IPS-18c (cell line): ENCODE data around the gene STX19.
"Not testable (repeated sequence)": the region's sequence is repeated elsewhere in the genome, so short reads cannot be mapped to it uniquely, and the experiment has no call there.

ENCODE experiments used
- H3K4me3 ChIP-seq: 2 replicates; pipeline ENCODE4 v1.7.0; 2013; ENCODE audit warnings: low read depth, mild to moderate bottlenecking, low read length, moderate library complexity; ENCODE audit not compliant: insufficient read depth
- H3K9me3 ChIP-seq: one replicate; pipeline ENCODE4 v1.6.1; 2013; ENCODE audit warnings: mild to moderate bottlenecking, low read length, moderate library complexity; ENCODE audit not compliant: control insufficient read depth, insufficient read depth

The STX19 gene

DNA sequence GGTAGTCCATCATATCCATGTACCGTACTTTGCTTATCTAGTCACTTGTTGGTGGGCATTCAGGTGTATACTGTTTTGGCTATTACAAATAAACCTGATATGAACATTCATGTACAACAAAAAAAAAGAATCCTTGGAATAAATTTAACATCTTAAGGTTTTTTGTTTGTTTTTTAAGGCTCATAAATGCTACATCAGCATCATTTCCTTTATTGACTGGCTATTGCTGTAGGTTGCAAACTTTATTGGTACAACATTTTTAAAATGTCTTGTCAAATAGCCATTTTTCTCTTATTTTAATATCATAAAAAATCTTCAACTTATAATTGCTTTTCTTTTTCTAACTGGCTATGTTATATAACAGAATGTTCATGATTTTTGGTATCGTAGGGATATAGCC, 18.1 kb upstream of the STX19 start:
- Histone ChIP-seq H3K9me3 (peaks cover 7% of the 10 kb centered on the region), H3K4me3 (no peak overlapping the region)

DNA sequence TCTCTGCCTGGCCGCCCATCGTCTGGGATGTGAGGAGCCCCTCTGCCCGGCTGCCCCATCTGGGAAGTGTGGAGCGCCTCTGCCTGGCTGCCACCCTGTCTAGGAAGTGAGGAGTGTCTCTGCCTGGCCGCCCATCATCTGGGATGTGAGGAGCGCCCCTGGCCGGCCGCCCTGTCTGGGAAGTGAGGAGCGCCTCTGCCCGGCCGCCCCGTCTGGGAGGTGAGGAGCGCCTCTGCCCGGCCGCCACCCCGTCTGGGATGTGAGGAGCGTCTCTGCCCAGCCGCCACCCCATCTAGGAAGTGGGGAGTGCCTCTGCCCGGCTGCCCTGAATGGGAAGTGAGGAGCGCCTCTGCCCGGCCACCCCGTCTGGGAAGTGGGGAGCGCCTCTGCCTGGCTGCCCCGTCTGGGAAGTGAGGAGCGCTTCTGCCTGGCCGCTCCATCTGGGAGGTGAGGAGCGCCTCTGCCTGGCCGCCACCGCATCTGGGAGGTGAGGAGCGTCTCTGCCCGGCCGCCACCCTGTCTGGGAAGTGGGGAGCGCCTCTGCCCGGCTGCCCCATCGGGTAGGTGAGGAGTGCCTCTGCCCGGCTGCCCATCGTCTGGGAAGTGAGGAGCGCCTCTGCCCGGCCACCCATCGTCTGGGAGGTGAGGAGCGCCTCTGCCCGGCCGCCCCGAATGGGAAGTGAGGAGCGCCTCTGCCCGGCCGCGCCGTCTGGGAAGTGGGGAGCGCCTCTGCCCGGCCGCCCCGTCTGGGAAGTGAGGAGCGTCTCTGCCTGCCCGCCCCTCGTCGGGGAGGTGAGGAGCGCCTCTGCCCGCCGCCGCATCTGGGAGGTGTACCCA, 15.9 kb upstream of the STX19 start:
- not testable (repeated sequence) for H3K9me3 ChIP-seq, H3K4me3 ChIP-seq

DNA sequence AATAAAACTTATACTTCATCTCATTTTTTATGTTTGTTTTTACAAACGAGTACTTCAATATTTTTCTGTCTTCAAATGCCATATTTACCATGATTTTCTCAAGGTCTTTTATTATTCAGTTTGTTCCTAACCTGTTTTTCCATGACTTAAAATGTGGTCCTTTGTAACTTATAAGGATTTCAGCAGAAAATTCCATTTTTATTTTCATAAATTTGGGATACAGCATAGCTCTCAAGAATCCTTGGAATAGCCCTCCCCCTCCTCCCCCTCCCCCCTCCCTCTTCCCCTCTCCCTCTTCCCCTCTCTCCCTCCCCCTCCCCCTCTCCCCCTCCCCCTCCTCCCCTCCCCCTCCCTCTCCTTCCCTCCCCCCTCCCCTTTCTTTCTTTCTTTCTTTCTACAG, 14.9 kb upstream of the STX19 start:
- Histone ChIP-seq H3K4me3 (no peak overlapping the region), H3K9me3 (peaks cover 7% of the 10 kb centered on the region)

DNA sequence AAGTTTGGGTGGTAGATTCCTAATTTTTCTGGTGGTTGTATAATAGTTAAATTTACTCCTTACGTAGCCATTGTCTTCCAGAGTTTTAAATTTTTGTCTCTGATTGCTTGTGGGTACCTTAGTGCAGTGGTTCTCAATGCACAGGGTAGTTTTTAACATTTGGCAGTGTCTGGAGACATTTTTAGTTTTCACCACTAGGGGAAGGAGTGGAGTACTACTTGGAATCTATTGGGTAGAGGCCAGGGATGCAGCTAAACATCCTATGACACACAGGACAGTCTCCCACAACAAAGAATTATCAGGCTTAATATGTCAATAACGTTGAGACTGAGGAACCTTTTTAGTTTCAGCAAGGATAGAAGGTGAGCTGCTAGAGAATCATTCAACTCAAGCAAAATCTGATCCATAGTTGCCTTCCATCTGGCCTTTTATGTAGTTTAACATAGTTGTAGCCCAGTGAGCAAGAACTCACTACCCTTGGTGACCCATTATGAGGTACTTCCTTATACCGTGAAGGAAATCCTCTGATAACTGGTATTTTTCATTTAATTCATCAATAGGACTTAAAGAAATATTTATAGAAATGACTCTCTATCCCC, 8.6 kb upstream of the STX19 start:
- Histone ChIP-seq H3K9me3 (no peaks in the 10 kb centered on the region), H3K4me3 (no peak overlapping the region)

DNA sequence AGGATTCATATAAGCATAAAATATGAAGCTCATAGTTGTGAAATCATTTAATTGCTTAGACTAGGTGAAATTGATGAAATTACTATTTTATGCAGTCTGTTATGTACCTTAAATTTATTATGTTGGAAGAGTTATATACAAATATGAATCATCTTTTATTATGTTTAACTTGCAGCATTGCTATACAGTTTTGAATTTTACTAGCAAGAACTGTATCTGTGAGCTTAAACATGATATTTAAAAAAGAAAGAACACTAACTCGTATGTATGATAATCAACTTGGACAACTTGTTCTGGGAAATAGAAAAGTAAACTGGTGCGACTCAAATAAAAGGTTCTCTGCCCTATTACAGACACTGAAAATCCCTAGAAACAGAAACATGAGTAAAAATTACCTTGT, 1.8 kb downstream of the STX19 start:
- Histone ChIP-seq H3K4me3 (no peak overlapping the region), H3K9me3 (no peaks in the 10 kb centered on the region)

DNA sequence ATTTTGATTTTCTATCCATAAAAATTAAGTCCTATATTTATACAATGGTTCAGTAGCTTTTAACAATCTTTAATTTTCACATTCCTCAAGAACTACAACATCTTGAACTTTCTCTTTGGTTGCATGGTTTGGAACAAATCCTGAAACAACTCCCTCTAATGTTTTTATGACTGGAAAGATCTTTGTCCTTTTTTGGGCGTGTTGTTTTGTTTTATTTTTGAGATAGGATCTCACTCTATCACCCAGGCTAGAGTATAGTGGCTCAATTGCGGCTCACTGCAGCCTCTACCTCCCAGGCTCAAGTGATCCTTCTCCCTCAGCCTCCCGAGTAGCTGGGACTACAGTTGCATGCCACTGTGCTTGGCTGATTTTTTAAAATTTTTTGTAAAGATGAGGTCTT, 4.0 kb downstream of the STX19 start:
- Histone ChIP-seq H3K4me3 (no peak overlapping the region), H3K9me3 (no peaks in the 10 kb centered on the region)

DNA sequence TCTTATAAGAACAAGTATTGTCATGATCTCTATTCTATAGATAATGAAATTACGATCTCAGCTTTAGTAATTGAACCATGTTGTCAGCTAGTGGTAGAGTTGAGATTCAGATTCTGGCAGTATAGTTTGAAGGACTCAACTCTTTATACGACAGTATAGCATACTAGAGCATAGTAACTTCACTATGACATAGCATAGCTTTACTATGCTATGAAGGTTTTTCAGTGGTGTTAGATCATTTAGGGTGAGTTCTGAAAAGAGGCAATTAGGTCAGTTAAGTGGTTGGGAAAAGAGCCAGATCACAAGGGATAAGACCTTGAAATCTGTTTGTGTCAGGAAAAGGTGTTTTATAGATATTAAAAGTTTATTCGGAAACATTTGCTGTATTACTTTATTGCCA, 8.1 kb downstream of the STX19 start:
- H3K9me3 ChIP-seq: no peaks in the 10 kb centered on the region
- H3K4me3 ChIP-seq: no peak overlapping the region

DNA sequence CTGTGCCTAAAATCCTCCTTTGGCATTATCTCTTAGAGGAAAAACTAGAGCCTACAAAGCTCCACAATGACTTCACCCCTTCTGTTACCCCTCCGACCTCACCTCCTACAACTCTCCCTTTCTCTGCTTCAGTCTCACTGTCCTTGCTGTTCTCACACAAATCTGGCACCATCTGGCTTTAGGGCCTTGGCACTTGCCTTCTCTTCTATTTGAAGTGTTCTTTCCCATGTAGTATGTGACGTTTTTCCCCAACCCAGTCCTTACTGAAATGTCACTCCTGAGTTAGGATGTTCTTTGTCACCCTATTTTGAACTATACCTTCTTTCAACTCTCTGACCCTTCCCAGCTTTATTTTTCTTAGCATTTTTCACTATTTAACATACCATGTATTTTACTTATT, 8.7 kb downstream of the STX19 start:
- Histone ChIP-seq H3K9me3 (no peaks in the 10 kb centered on the region), H3K4me3 (no peak overlapping the region)

DNA sequence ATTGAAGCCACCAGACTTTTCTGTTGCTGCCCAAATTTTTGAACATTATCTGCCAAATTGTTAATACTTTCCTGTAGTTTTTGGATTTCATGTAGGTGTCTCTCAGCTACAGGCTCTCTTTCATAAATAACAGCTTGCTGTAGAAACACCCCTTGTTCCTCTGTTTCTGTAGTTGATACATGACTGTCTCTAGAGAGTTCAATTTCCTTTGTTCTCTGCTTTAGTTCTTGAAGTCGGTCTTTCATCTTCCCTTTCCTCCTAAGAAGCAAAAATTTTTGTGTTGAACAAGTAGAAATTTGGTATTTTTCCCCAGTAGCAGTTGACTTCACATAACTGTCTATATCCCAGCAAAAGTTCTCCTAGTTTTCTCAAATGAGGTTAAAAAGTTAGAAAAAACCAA, 13.4 kb downstream of the STX19 start:
- no peak overlapping the region for H3K4me3 ChIP-seq

DNA sequence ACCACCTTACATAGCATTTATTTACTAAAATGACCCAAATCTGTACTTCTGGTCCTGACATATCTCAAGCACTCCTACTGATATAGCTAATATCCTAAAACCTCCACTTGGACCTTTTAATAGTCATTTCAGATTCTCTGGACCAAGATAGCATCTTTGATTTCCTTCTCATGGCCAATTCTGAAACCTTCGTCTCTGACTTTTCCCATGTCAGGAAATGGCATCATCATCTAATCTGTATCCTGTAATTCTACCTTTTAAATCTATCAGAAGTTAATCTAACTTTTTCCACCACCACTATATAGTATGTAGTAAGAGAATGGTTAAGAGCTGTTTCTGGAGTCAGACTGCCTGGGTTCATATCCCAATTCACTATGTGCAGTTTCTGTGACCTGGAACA, 16.2 kb downstream of the STX19 start:
- H3K4me3 ChIP-seq: no peak overlapping the region
- H3K9me3 ChIP-seq: no peaks in the 10 kb centered on the region

More for the DNA sequence above, 13.4 kb downstream of the STX19 start:
- no peaks in the 10 kb centered on the region for H3K9me3 ChIP-seq

DNA sequence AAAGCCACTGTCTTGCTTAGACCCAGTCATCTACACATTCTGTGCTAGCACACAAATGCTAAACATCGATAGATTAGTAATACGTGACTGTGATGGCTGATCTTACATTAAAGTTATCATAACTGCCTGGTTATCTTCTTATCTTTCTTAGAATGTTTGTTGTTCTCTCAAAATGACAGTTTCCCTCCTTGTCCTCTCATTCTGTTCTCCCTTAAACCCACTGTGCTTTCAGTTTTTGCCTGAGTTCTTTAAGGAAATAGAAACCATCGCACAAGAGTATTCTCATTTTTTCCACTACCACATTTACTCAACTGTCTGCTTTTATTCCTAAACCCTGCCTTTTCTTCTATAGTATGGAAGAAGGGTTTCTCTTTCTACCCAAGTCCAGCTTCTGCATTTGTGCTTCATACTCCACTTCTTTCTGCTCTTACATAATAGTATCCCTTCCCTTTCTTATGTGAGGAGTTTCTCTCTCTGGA, 17.1 kb downstream of the STX19 start:
- Histone ChIP-seq H3K4me3 (no peak overlapping the region), H3K9me3 (no peaks in the 10 kb centered on the region)

DNA sequence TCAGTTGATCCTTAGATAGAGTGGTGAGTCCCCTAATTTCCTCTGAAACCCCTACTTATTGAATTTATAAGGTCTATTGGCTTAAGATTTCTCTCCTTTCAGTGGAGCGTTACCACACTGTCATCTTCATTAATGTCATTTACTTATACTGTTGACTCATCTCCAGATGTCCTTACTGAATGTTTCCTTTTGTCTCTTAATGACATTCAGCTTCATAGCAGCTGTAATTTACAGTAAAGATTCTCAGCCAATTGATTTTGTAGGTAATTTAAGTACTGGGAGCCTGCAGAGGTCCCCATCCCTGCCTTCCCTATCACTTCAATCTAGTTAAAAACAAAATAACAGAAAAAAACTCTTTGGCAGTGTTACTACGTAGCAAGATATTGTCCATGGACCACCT, 18.8 kb downstream of the STX19 start:
- H3K9me3 ChIP-seq: no peaks in the 10 kb centered on the region

DNA sequence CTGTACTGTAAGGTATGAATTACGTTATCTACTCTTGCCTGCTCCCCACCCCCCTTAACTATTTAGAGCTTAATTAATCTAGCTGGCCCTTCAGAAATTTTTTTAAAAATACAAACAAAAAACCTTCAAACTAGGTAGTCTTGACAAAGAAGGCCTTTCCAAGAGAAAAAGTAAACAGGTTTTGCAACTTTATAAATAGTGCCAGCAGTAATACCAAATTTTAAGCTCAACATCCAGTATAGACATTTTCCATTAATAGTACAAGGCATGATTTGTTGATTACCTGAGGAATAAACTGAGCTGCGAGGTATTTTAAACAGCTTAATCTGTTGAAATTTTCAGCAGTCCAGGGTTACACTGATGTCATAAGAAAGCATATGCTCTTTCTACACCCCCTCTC, 20.1 kb downstream of the STX19 start:
- Histone ChIP-seq H3K9me3 (no peaks in the 10 kb centered on the region), H3K4me3 (no peak overlapping the region)

More for the DNA sequence above, 18.8 kb downstream of the STX19 start:
- no peak overlapping the region for H3K4me3 ChIP-seq

DNA sequence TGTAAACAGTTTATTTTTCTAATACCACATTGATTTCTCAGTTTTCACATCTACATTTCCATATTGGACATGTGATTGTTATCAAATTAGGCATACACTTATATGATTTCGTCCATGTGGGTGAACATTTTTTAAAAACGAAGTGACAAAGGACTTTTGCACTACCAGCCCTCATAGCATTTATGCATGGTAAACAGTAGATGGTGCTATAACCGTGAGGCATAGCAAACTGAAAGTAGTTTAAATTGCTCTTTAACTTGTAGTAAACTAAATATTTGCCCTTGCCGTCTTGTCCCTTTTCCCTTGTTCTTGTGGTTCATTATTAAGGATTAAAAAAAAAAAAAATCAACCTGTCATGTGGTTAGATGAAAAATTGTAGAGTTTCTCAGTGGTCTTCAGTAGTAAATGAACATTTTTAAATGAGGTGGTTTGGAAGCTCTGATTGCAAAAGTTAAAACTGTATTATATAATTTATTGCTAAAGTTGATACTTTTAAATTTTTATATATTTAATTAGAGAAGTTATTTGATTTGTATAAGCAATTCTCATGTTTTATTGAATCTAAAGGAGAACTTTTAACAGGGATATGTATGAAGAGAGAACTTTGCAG, 24.0 kb downstream of the STX19 start:
- Histone ChIP-seq H3K4me3 (no peak overlapping the region), H3K9me3 (no peaks in the 10 kb centered on the region)

DNA sequence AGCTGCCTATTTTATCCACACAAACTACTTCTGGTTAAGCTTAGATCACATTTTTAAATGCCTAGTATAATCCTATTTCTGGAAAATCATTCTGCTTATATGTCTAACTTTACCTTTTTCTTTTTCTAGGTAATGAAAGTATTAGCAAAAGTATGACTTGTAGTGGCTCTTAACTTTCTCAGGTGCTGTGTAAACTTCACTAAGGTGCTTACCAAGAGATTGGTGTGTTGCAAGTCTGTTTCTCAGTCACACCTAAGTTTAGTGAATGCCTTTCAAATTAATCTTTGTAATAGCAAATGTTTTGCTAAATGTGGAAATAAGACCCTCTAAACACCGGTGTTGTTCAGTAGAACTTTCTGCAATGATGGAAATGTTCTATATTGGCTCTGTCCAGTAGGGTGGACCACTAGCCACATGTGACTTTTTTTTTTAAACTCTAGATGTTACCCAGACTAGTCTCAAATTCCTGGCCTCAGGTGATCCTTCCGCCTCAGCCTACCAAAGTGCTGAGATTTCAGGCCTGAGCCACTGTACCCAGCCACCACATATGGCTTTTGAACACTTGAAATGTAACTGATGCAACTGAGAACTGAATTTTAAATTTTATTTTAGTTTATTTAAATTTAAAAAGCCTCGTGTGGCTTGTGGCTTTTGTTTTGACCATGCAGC, 26.4 kb downstream of the STX19 start:
- Histone ChIP-seq H3K4me3 (no peak overlapping the region), H3K9me3 (no peaks in the 10 kb centered on the region)

DNA sequence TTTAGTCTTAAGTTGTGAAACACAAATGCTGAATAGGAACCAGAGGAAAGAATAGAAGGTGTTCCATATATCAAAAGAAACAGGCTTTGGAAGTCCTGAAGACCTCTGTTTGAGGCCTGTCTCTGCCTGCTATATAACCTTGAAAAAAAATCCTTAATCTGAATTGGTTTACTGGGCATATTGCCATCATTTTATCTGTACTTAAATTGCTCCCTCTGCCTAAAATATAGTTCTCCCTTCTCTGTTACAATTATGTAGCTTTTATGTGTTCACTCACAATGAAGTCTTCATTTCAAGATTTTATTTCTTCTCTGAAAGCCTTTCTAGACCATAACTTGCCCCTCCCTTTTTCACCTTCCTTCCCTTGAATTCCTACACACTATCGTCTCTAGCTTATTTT, 27.2 kb downstream of the STX19 start:
- H3K4me3 ChIP-seq: no peak overlapping the region

DNA sequence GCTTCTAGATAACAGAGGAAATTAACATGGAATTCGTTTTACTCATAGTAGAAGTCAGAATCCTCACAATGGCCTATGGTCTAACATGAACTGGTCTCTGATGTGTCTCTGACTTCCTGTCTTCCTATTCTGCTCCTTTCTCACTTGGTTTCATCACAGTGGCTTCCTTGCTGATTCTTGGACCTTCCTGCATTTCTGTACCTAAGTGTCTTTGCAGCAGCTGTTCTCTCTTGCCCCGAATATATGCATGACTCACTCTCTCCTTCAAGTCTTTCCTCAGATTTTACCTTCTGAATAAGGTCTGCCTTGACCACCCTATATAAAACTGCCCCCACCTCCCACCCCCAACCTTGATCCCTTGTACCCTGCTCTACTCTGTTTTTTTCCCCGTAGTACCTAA, 34.3 kb downstream of the STX19 start:
- Histone ChIP-seq H3K4me3 (no peak overlapping the region), H3K9me3 (no peaks in the 10 kb centered on the region)

More for the DNA sequence above, 27.2 kb downstream of the STX19 start:
- no peaks in the 10 kb centered on the region for H3K9me3 ChIP-seq

DNA sequence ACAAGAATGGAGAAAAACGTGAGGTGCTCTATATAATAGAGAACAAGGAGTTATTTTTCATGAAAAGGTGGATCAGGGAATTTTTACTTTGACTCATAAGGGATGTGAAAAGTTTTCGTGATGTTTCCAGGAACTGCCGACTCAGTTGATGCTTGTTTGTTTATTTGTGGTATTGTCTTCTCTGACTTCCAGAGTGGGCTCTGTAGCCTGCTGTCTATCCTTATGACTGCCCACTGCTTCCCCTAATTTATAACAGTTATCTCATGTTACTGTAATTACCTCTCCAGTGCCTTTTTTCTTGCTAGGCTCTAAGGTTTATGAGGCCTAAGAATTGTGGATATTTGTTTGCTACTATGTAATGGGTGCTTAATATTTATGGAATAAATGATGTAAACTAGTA, 36.2 kb downstream of the STX19 start:
- Histone ChIP-seq H3K9me3 (no peaks in the 10 kb centered on the region), H3K4me3 (no peak overlapping the region)
